HCEC 1CT (cell line): ENCODE data around the gene CCL22.

Experiments used
- DNase-seq: peaks from one replicate; pipeline ENCODE4 v3.0.0-alpha.2; 2017

Gene CCL22

DNA sequence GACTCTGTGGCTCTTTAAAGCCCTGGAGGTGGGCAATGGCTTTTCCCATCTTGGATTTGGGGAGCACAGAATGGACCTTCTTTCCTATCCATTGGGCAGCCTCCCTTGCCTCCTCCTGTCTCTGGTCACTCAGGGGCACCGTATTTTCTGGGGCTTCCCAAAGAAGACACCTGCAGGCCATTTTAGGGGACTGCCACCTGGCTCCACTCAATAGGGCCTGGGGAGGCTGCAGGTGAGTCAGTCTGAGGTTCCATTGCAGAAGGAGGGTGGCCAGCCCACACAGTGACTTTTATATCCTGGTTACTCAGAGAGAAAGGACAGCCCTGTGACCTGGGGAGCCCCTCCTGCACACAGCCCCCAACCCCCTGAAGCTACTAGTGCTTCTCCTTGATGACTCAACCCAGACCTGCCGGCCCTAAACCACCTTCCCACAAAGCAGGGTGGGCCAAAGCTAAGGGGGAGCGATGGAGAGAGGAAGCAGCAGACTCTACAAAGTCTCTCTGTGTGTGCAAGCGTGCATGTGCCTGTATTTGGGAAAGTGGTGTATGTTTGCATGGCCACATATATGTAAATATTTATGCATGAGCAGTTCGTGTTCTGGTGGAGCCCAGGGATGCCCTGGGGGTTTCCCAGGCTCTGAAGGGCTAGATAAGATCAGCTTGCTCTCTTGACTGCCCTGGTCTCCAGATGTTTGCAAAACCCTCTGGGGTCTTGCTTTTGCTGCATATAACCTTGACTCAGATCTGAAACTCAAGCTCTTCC lies 18.7 kb downstream of the CCL22 start:
- no peak for DNase-seq

DNA sequence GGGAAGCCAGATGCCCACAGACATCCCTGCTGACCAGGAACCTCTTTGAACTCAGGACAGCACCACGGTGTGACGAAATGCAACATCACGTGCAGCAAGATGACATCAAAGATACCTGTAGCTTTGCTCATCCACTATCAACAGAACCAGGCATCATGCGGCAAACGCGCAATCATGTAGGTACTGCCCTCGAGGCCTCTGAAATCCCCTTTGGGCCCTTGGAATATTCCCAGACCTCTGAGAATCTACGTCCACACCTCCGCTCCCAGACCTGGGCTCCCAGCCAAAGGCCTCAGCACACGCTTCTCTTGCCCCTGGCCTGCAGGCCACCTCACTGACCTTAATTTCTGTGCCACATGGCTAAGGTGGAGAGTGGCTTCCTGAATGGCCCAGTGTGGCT lies 21.0 kb downstream of the CCL22 start:
- no peak for DNase-seq

DNA sequence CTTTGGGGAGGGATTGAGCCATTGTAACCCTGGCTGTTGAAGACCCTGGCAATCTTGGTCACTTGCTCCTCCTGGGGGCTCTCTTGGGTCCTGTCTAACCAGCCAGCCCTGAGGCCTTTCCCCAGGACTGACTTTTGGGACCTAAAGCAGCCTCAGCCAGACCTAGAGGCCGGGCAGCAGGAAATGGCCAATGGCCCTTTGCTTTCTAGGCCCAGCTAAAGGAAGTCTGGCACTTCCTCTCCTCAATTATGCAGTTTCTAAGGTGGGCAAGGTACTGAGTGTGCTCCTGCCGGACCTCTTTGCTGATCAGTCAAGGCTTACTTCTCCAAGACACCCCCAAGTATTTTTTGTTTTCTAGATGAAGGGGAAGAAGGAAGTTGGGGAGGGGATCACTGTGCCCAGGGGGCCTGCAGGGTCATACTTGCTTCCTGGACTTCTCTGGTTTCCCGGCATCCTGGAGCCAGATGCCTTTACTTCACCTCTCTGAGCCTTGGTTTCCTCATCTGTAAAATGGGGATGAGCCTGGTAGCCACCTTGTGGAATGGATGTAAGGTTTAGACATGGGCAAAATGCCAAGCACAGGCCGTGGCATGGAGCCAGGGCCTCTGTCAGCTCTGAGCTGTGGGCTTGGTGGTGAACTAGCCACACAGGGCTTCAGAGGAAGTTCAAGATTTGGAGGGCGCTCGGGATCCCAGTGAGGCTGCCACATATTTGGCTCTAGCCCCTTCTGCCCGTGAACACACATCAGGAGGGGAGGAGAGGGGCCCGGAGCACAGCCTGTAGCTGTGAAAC lies 22.3 kb downstream of the CCL22 start:
- no peak for DNase-seq

DNA sequence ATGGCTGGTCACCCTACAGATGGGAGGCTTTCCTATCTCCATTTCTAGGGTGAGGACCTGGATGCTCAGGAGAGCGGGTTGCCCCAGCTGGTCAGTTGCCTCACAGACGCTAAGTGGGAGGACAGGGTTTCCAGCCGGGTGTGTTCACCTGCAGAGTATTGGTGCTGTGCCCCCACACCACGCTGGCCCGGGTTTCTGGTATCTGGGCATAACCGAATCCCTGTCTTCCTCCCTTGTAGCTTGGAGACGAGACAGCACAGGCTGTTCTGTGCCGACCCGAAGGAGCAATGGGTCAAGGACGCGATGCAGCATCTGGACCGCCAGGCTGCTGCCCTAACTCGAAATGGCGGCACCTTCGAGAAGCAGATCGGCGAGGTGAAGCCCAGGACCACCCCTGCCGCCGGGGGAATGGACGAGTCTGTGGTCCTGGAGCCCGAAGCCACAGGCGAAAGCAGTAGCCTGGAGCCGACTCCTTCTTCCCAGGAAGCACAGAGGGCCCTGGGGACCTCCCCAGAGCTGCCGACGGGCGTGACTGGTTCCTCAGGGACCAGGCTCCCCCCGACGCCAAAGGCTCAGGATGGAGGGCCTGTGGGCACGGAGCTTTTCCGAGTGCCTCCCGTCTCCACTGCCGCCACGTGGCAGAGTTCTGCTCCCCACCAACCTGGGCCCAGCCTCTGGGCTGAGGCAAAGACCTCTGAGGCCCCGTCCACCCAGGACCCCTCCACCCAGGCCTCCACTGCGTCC lies 23.4 kb downstream of the CCL22 start:
- DNase-seq: no peak

DNA sequence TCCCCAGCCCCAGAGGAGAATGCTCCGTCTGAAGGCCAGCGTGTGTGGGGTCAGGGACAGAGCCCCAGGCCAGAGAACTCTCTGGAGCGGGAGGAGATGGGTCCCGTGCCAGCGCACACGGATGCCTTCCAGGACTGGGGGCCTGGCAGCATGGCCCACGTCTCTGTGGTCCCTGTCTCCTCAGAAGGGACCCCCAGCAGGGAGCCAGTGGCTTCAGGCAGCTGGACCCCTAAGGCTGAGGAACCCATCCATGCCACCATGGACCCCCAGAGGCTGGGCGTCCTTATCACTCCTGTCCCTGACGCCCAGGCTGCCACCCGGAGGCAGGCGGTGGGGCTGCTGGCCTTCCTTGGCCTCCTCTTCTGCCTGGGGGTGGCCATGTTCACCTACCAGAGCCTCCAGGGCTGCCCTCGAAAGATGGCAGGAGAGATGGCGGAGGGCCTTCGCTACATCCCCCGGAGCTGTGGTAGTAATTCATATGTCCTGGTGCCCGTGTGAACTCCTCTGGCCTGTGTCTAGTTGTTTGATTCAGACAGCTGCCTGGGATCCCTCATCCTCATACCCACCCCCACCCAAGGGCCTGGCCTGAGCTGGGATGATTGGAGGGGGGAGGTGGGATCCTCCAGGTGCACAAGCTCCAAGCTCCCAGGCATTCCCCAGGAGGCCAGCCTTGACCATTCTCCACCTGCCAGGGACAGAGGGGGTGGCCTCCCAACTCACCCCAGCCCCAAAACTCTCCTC lies 24.1 kb downstream of the CCL22 start:
- DNase-seq: no peak

DNA sequence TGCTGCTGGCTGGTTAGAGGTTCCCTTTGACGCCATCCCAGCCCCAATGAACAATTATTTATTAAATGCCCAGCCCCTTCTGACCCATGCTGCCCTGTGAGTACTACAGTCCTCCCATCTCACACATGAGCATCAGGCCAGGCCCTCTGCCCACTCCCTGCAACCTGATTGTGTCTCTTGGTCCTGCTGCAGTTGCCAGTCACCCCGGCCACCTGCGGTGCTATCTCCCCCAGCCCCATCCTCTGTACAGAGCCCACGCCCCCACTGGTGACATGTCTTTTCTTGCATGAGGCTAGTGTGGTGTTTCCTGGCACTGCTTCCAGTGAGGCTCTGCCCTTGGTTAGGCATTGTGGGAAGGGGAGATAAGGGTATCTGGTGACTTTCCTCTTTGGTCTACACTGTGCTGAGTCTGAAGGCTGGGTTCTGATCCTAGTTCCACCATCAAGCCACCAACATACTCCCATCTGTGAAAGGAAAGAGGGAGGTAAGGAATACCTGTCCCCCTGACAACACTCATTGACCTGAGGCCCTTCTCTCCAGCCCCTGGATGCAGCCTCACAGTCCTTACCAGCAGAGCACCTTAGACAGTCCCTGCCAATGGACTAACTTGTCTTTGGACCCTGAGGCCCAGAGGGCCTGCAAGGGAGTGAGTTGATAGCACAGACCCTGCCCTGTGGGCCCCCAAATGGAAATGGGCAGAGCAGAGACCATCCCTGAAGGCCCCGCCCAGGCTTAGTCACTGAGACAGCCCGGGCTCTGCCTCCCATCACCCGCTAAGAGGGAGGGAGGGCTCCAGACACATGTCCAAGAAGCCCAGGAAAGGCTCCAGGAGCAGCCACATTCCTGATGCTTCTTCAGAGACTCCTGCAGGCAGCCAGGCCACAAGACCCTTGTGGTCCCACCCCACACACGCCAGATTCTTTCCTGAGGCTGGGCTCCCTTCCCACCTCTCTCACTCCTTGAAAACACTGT lies 25.0 kb downstream of the CCL22 start:
- DNase-seq: no peak

DNA sequence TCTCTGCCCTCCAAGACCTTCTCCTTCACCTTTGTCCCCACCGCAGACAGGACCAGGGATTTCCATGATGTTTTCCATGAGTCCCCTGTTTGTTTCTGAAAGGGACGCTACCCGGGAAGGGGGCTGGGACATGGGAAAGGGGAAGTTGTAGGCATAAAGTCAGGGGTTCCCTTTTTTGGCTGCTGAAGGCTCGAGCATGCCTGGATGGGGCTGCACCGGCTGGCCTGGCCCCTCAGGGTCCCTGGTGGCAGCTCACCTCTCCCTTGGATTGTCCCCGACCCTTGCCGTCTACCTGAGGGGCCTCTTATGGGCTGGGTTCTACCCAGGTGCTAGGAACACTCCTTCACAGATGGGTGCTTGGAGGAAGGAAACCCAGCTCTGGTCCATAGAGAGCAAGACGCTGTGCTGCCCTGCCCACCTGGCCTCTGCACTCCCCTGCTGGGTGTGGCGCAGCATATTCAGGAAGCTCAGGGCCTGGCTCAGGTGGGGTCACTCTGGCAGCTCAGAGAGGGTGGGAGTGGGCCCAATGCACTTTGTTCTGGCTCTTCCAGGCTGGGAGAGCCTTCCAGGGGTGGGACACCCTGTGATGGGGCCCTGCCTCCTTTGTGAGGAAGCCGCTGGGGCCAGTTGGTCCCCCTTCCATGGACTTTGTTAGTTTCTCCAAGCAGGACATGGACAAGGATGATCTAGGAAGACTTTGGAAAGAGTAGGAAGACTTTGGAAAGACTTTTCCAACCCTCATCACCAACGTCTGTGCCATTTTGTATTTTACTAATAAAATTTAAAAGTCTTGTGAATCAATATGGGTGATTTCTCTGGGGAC lies 25.9 kb downstream of the CCL22 start:
- no peak for DNase-seq

DNA sequence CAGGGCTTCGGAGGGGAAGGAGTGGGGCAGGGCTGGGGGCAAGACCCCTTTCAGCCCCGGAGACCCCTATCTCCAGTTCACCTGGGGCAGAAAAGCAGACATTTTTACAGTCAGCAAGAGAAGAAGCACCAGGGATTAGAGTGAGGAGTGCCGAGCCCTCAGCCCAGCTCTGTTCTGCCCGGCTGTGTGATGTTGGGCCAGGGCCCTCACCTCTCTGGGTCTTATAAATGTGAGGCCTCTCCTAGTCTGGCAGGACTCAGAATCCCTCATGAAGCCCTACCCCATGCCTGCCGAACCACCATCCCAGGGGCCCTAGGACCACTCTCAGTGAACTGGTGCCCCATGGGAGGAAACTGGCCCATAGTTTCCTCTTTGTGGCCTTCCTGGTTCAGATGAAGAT lies 26.5 kb downstream of the CCL22 start:
- no peak for DNase-seq

DNA sequence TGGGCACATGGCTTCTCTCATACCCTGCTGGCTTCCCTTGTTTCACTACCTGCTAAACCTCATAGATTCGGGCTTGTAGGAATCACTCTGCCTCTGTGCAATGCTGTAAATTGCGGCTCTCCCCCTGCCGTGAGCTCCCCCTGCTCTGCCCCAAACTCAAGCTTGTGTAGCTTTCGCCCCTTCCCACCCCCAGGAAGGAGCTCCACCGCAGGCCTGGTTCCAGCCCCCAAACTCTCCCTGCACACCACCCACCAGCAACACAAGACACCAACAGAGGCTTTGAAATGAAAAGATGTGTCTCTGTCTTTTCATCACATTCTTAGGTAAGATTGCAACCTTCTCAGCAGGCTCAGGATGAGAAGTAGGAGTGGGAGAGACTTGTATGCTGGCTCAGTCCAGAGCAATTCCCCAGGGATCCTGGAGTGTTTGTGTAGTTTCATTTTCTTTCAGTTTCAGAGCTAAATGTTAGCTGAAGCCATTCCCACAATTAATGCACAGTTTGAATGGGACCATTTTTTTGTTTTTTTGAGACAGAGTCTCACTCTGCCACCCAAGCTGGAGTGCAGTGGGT lies 27.9 kb downstream of the CCL22 start:
- no peak for DNase-seq

DNA sequence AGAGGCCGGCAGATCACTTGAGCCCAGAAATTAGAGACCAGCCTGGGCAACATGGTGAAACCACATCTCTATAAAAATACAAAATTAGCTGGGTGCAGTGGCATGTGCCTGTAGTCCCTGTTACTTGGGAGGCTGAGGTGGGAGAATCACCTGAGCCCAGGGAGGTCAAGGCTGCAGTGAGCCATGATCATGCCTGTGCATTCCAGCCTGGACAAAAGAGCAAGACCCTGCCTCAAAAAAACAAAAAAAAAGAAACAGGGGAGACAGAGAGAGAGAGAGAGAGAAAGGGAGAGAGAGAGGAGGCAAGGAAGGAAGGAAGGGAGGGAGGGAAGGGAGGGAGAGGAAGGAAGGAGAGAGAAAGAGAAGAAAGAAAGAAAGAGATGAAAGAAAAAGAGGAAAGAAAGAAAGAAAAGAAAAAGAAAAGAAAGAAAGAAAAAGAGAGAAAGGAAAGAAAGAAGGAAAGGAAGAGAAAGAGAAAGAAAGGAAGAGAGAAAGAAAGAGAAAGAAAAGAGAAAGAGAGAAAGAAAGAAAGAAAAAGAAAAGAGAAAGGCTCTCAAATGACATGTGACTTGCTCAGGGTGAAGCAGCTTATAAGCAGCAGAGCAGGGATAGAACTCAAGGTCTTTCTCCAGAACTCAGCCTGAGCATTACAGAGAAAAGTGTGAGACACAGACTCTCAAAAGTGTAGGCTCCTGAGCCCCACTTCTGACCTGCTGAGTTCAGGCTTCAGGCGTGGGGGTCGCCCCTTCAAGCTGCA lies 29.2 kb downstream of the CCL22 start:
- DNase-seq: no peak

DNA sequence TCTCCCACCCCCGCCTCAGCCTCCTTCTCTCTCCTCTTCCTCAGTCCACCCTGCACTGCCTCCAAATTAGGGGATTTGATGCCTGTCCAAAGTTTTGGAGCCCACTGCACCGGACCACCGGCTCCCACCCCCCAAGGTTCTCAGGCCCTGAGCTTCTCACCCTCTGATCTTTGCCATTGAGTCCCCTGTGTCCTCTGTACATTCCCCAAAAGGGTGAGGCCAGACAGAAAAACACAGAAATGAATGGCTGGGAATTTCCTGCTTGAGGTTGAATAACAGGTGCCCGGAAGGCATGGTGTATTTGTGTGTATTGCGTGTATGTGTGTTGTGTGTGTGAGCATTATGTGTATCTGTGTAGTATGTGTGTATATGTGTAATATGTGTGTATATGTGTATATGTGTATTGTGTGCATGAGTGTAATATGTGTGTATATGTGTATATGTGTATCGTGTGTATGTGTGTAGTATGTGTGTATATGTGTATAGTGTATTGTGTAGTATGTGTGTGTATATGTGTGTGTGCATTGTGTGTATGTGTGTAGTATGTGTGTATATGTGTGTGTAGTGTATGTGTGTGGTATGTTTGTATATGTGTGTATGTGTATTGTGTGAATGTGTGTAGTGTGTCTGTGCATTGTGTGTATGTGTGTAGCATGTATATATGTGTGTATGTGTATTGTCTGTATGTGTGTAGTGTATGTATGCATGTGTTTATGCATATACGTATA lies 29.9 kb downstream of the CCL22 start:
- no peak for DNase-seq

DNA sequence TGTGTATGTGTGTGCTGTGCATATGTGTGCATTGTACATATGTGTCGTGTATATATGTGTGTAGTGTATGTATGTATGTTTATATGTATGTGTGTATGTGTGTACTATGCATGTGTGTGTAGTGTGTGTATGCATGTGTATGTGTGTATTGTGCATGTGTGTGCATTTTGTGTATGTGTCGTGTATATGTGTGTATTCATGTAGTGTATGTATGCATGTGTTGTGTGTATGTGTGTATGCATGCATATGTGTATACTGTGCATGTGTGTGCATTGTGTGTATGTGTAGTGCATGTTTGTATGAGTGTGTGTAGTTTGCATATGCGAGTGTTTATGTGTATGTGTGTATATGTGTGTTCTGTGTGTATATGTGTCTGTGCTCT lies 30.5 kb downstream of the CCL22 start:
- no peak for DNase-seq

DNA sequence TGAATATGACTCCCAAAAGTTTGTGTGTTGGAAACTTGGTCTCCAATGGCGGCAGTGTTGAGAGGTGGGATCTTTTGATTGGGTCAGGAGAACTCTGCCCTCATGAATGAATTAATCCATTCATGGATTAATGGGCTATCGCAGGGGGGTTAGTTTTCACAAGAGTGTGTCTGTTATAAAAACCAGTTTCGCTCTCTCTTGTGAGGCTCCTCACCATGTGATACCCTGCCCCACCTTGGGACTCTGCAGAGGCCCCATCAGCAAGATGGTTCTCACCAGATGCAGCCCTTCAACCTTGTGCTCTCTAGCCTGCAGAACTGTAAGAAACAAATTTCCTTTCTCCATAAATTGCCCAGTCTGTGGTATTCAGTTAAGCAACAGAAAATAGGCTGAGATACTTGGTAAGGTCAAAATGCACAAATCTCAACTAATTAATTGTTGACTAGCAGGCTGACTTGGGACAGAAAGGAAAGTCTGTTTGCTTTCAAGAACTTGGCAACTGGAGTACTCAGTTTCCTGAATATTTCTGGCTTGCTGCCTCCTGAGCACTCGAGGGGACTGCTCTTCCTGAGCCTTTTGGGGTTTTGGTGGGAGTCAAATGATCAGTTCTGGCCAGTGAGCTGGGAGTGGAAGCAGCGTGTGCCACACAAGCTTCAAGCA lies 32.2 kb downstream of the CCL22 start:
- DNase-seq: no peak

DNA sequence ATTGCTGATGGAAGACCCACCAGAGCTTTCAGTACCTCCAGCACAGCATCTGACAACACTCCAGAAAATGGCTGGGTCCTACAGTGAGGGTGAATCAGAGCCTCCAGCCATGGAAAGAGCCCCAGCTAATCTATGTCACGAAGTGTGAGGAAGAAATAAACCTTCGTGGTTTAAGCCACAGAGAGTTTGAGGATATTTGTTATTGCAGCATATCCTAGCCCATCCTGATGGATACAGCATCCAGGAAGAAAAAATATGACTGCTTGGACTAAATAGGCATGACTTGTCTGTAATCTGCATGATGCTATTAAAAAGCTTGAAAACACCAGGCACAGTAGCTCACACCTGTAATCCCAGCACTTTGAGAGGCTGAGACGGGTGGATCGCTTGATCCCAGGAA lies 32.7 kb downstream of the CCL22 start:
- DNase-seq: no peak

DNA sequence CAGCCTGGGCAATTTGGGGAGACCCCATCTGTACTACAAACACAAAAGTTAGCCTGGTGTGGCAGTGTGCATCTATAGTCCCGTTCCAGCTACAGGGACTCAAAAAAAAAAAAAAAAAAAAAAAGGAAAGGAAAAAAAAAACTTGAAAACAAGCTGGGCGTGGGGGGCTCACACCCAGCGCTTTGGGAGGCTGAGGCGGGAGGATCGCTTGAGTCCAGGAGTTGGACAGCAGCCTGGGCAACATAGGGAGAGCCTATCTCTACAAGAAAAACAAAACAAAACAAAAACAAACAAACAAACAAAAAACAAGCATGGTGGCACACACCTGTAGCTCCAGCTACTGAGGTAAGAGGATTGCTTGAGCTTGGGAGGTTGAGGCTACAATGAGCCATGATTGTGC lies 33.1 kb downstream of the CCL22 start:
- DNase-seq: no peak

DNA sequence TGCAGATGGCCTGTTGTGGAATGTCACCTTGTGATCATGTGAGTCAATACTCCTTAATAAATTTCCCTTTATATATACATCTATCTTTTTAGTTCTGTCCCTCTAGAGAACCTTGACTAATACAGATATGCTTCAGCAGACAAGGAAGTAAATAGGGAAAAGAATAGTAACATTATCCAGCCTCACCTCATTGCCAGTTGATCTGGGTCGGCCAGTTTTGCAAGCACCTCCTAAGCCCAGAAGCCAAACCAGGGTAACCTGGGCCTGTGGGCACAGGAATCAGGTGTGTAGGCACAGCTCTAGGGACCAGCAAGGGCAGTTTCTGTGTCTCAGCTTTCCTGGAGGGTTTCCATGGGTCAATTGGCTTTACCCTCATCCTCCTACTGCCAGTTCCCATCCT lies 34.1 kb downstream of the CCL22 start:
- DNase-seq: no peak

DNA sequence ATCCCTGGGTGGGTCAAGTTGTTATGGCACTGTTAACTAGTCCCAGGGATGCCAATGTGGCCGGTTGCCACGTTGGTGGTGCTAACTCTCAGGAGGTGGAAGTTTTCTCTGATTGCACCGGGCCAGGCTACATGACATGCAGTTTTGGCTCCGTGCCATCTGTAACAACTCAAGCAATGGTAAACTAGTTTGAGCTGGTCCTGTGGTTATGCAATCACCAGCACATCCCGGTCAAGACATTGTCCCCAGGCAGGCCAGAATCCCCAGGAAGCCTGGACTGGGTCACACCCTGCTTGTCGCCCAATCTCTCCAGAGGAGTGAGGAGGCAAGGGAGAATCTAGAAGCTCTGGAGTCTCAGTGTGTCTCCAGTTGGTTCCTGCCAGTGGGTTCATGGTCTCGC lies 35.9 kb downstream of the CCL22 start:
- DNase-seq: no peak

DNA sequence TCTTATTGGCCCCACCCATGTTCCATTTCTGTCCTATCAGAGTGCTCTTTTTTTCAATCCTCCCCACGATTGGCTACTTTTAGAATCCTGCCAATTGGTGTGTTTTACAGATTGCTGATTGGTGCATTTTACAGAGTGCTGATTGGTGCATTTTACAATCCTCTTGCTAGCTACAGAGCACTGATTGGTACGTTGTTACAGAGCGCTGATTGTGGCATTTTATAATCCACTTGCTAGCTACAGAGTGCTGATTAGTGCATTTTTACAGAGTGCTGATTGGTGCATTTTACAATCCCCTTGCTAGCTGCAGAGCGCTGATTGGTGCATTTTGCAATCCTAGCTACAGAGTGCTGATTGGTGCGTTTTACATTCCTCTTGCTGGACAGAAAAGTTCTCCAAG lies 36.4 kb downstream of the CCL22 start:
- DNase-seq: no peak

DNA sequence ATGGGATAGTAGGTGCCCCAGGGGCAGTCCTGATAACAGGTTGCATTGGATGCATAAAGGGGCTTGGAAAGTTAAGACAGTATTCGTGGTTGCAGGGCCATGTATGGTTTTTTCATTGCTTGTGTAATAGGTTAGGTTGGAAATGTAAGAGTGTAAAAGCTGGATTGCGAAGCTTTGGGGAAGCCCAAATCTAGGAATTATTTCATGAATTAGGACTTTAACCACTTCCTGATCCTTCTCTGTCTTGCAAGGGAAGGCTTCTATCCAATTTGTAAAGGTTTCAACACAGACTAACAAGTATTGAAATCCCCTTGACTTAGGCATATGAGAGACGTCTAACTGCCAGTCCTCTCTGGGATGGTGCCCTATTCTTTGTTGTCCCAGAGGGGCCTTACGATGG lies 38.2 kb downstream of the CCL22 start:
- no peak for DNase-seq
